WTC11 (cell line): ENCODE measurements around the gene PPHLN1. TPM values are rescaled to one million over a fixed set of nuclear protein-coding genes. Genes with fewer than 3 reads are reported as not detected.

Source experiments
- ATAC-seq: fragments of 200-7000 bp; cut with Tn5 transposase; 2 replicates; pipeline ENCODE4 v1.10.0; 2021; ENCODE audit warnings: mild to moderate bottlenecking, moderate library complexity
- CTCF ChIA-PET: fragments of 300-600 bp; sonication (Branson Sonifier 250); formaldehyde crosslinking; loops from one replicate; lab custom pipeline; 2021; ENCODE audit warnings: antibody characterized with exemption; lab: Charles Lee
- POLR2A ChIA-PET: fragments of 350-600 bp; sonication (Branson Sonifier 250); formaldehyde crosslinking; loops from one replicate; lab custom pipeline; 2021; ENCODE audit warnings: antibody characterized with exemption; lab: Charles Lee
- DNase-seq: peaks from one replicate; pipeline ENCODE4 v3.0.0; 2021; ENCODE audit warnings: low spot score
- H3K27ac Mint-ChIP-seq: 2 replicates; pipeline ENCODE4 v1.8.0; 2021; ENCODE audit warnings: mixed read lengths
- H3K27me3 Mint-ChIP-seq: 2 replicates; pipeline ENCODE4 v1.8.0; 2021; ENCODE audit warnings: low read depth, mild to moderate bottlenecking, moderate library complexity, mixed read lengths
- H3K36me3 Mint-ChIP-seq: 2 replicates; pipeline ENCODE4 v1.8.0; 2021; ENCODE audit warnings: mixed read lengths
- H3K4me1 Mint-ChIP-seq: 2 replicates; pipeline ENCODE4 v1.8.0; 2022; ENCODE audit warnings: mixed read lengths
- H3K4me3 Mint-ChIP-seq: 2 replicates; pipeline ENCODE4 v1.8.0; 2021; ENCODE audit warnings: mild to moderate bottlenecking, moderate library complexity, mixed read lengths
- H3K9me3 Mint-ChIP-seq: 2 replicates; pipeline ENCODE4 v1.8.0; 2021; ENCODE audit warnings: mixed read lengths
- ATF1 ChIP-seq: sonication (generic); formaldehyde crosslinking; IDR thresholded peaks from 2 replicates; pipeline ENCODE4 v1.8.1; 2023; ENCODE audit warnings: mild to moderate bottlenecking, moderate library complexity, missing genetic modification reagents
- ATF2 ChIP-seq: sonication (generic); formaldehyde crosslinking; IDR thresholded peaks from 2 replicates; pipeline ENCODE4 v1.8.1; 2022; ENCODE audit warnings: low read depth, missing genetic modification reagents, borderline replicate concordance
- CTCF ChIP-seq: fragments of 200-600 bp; IDR thresholded peaks from 2 replicates; pipeline ENCODE4 v1.8.0; 2022; ENCODE audit warnings: antibody characterized with exemption
- E2F4 ChIP-seq: sonication (generic); formaldehyde crosslinking; IDR thresholded peaks from 2 replicates; pipeline ENCODE4 v1.8.1; 2022; ENCODE audit warnings: low read depth, mild to moderate bottlenecking, moderate library complexity, missing genetic modification reagents, borderline replicate concordance
- ESRRA ChIP-seq: sonication (generic); formaldehyde crosslinking; IDR thresholded peaks from 2 replicates; pipeline ENCODE4 v1.8.1; 2022; ENCODE audit warnings: mild to moderate bottlenecking, missing genetic modification reagents, borderline replicate concordance
- ETV6 ChIP-seq: sonication (generic); formaldehyde crosslinking; IDR thresholded peaks from 2 replicates; pipeline ENCODE4 v1.8.1; 2022; ENCODE audit warnings: mild to moderate bottlenecking, missing genetic modification reagents
- FOXJ3 ChIP-seq: sonication (generic); formaldehyde crosslinking; IDR thresholded peaks from 2 replicates; pipeline ENCODE4 v1.9.0; 2021; ENCODE audit warnings: missing genetic modification reagents, mild to moderate bottlenecking, borderline replicate concordance
- GRHL2 ChIP-seq: fragments of 250-450 bp; sonication (Bioruptor Pico); IDR thresholded peaks from 2 replicates; pipeline ENCODE4 v1.8.0; 2022; ENCODE audit warnings: mild to moderate bottlenecking, moderate library complexity; ENCODE audit not compliant: insufficient replicate concordance, severe bottlenecking
- IRF2 ChIP-seq: sonication (generic); formaldehyde crosslinking; IDR thresholded peaks from 2 replicates; pipeline ENCODE4 v1.8.0; 2022; ENCODE audit warnings: low read depth, missing genetic modification reagents, borderline replicate concordance
- MYBL2 ChIP-seq: sonication (generic); formaldehyde crosslinking; IDR thresholded peaks from 2 replicates; pipeline ENCODE4 v1.8.1; 2023; ENCODE audit warnings: mild to moderate bottlenecking, moderate library complexity, missing genetic modification reagents
- NR1H2 ChIP-seq: sonication (generic); formaldehyde crosslinking; IDR thresholded peaks from 2 replicates; pipeline ENCODE4 v1.9.0; 2021; ENCODE audit warnings: mild to moderate bottlenecking, moderate library complexity, missing genetic modification reagents
- NR2C2 ChIP-seq: sonication (generic); formaldehyde crosslinking; IDR thresholded peaks from 2 replicates; pipeline ENCODE4 v1.8.0; 2022; ENCODE audit warnings: mild to moderate bottlenecking, missing genetic modification reagents
- TCF7 ChIP-seq: sonication (generic); formaldehyde crosslinking; IDR thresholded peaks from 2 replicates; pipeline ENCODE4 v1.8.0; 2022; ENCODE audit warnings: mild to moderate bottlenecking, low read depth, missing genetic modification reagents, moderate library complexity
- ZBTB43 ChIP-seq: sonication (generic); formaldehyde crosslinking; IDR thresholded peaks from 2 replicates; pipeline ENCODE4 v1.8.1; 2023; ENCODE audit warnings: mild to moderate bottlenecking, missing genetic modification reagents
- ZNF121 ChIP-seq: sonication (generic); formaldehyde crosslinking; IDR thresholded peaks from 2 replicates; pipeline ENCODE4 v1.8.0; 2023; ENCODE audit warnings: missing genetic modification reagents
- ZNF232 ChIP-seq: sonication (generic); formaldehyde crosslinking; IDR thresholded peaks from 2 replicates; pipeline ENCODE4 v1.8.0; 2022; ENCODE audit warnings: mild to moderate bottlenecking, missing genetic modification reagents
- ZNF317 ChIP-seq: sonication (generic); formaldehyde crosslinking; IDR thresholded peaks from 2 replicates; pipeline ENCODE4 v1.8.1; 2023; ENCODE audit warnings: low read depth, mild to moderate bottlenecking, moderate library complexity, missing genetic modification reagents, borderline replicate concordance
- ZNF396 ChIP-seq: fragments of 250-450 bp; sonication (Bioruptor Pico); IDR thresholded peaks from 2 replicates; pipeline ENCODE4 v1.8.0; 2021; ENCODE audit warnings: mild to moderate bottlenecking, moderate library complexity, borderline replicate concordance
- ZNF416 ChIP-seq: fragments of 250-450 bp; sonication (Bioruptor Pico); IDR thresholded peaks from 2 replicates; pipeline ENCODE4 v1.9.0; 2021; ENCODE audit warnings: mild to moderate bottlenecking, inconsistent platforms
- ZSCAN18 ChIP-seq: fragments of 250-450 bp; sonication (Bioruptor Pico); IDR thresholded peaks from 2 replicates; pipeline ENCODE4 v2.1.2; 2022; ENCODE audit warnings: mild to moderate bottlenecking, moderate library complexity
- total RNA-seq: library from RNA; stranded (reverse); gene quantifications from 3 replicates; pipeline ENCODE4 v1.2.3, GENCODE V29; 2021

Gene PPHLN1
- total RNA-seq, 1 experiment from 2014 or later = 61.1 TPM

- no peak overlapping the region for H3K27ac Mint-ChIP-seq
- ChIA-PET CTCF (no interaction called here), POLR2A (no interaction called here)
These were observed 41.1 kb upstream of the PPHLN1 start for GRCh38 chr12:42284876-42285275.

More at GRCh38 chr12:42284876-42285275, 41.1 kb upstream of the PPHLN1 start:
- Mint-ChIP-seq H3K36me3 (no peaks in the 10 kb centered on the region), H3K4me1 (no peaks in the 10 kb centered on the region), H3K4me3 (no peak overlapping the region), H3K27me3 (no peaks in the 10 kb centered on the region; the same call in none of the 2 replicates), H3K9me3 (no peaks in the 10 kb centered on the region)
- TF ChIP-seq TCF7 (CRISPR knock-in tag) = no peak
- TF ChIP-seq NR2C2 (CRISPR knock-in tag) = no peak
- no peak for TF ChIP-seq MYBL2 (CRISPR knock-in tag)
- TF ChIP-seq GRHL2 = no peak
- TF ChIP-seq NR1H2 = no peak
- TF ChIP-seq ZBTB43 (CRISPR knock-in tag) = no peak
- no peak for TF ChIP-seq ATF2
- no peak for TF ChIP-seq CTCF
- no peak for TF ChIP-seq ZNF121 (CRISPR knock-in tag)
- TF ChIP-seq ATF1 = no peak
- no peak for TF ChIP-seq IRF2 (CRISPR knock-in tag)
- TF ChIP-seq ZNF232 (CRISPR knock-in tag) = no peak
- TF ChIP-seq ZNF416 = no peak
- no peak for TF ChIP-seq FOXJ3
- no peak for TF ChIP-seq ZNF396 (CRISPR knock-in tag)
- TF ChIP-seq E2F4 = no peak
- TF ChIP-seq ZNF317 (CRISPR knock-in tag) = no peak
- no peak for TF ChIP-seq ZSCAN18
- no peak for TF ChIP-seq ESRRA (CRISPR knock-in tag)
- TF ChIP-seq ETV6 = no peak
- DNase-seq = no peak
- ATAC-seq = no peak
